Neural progenitor cell (in vitro differentiated cells): ENCODE measurements around the gene KRT82. TPM values are rescaled to one million over a fixed set of nuclear protein-coding genes. Genes with fewer than 3 reads are reported as not detected.

Experiments used
- DNase-seq: peaks from one replicate; pipeline ENCODE4 v3.0.0-alpha.2; 2016; ENCODE audit warnings: low spot score
- H2AFZ ChIP-seq: fragments of 200-600 bp; sonication (generic); replicated peaks from 2 replicates; pipeline ENCODE4 v1.6.1; 2016; ENCODE audit warnings: antibody characterized with exemption
- H3F3A ChIP-seq: fragments of 200-600 bp; sonication (generic); 2 replicates; pipeline ENCODE4 v1.6.1; 2016; ENCODE audit warnings: antibody characterized with exemption, low read depth
- H3K27ac ChIP-seq: fragments of 200-600 bp; sonication (generic); 2 replicates; pipeline ENCODE4 v1.5.1; 2016; ENCODE audit warnings: mild to moderate bottlenecking
- H3K27me3 ChIP-seq: fragments of 200-600 bp; sonication (generic); 2 replicates; pipeline ENCODE4 v1.6.1; 2016; ENCODE audit warnings: mild to moderate bottlenecking, moderate library complexity
- H3K36me3 ChIP-seq: fragments of 200-600 bp; sonication (generic); 2 replicates; pipeline ENCODE4 v1.5.1; 2016
- H3K4me1 ChIP-seq: fragments of 200-600 bp; sonication (generic); 2 replicates; pipeline ENCODE4 v1.6.1; 2016; ENCODE audit warnings: mixed run types
- H3K4me2 ChIP-seq: fragments of 200-600 bp; sonication (generic); 2 replicates; pipeline ENCODE4 v1.6.1; 2016
- H3K4me3 ChIP-seq: fragments of 200-600 bp; sonication (generic); 2 replicates; pipeline ENCODE4 v1.5.1; 2016
- H3K79me2 ChIP-seq: fragments of 200-600 bp; sonication (generic); 2 replicates; pipeline ENCODE4 v1.6.1; 2016; ENCODE audit warnings: low read depth
- H3K9ac ChIP-seq: fragments of 200-600 bp; sonication (generic); 2 replicates; pipeline ENCODE4 v1.6.1; 2016
- H3K9me3 ChIP-seq: fragments of 200-600 bp; sonication (generic); 2 replicates; pipeline ENCODE4 v1.5.1; 2016; ENCODE audit warnings: low read depth
- H4K20me1 ChIP-seq: fragments of 200-600 bp; sonication (generic); 2 replicates; pipeline ENCODE4 v1.6.1; 2016; ENCODE audit warnings: low read depth
- H3K27ac Mint-ChIP-seq: 3 replicates; pipeline ENCODE4 v1.8.0; 2021; ENCODE audit warnings: mixed read lengths
- H3K27me3 Mint-ChIP-seq: 2 replicates; pipeline ENCODE4 v1.8.0; 2022; ENCODE audit warnings: low read depth, mild to moderate bottlenecking, inconsistent platforms, moderate library complexity, mixed read lengths; ENCODE audit not compliant: insufficient read depth
- H3K36me3 Mint-ChIP-seq: 3 replicates; pipeline ENCODE4 v1.8.0; 2021; ENCODE audit warnings: mixed read lengths
- H3K4me1 Mint-ChIP-seq: 3 replicates; pipeline ENCODE4 v1.8.0; 2021; ENCODE audit warnings: mixed read lengths
- H3K4me3 Mint-ChIP-seq: 3 replicates; pipeline ENCODE4 v1.8.0; 2021; ENCODE audit warnings: mild to moderate bottlenecking, moderate library complexity, mixed read lengths
- H3K9me3 Mint-ChIP-seq: 3 replicates; pipeline ENCODE4 v1.8.0; 2020; ENCODE audit warnings: mixed read lengths
- EZH2 ChIP-seq: fragments of 200-600 bp; sonication (generic); IDR thresholded peaks from 2 replicates; pipeline ENCODE4 v1.6.1; 2017; ENCODE audit warnings: antibody characterized with exemption, mild to moderate bottlenecking, moderate library complexity
- EZH2phosphoT487 ChIP-seq: fragments of 200-600 bp; sonication (generic); IDR thresholded peaks from 2 replicates; pipeline ENCODE4 v1.6.1; 2017; ENCODE audit warnings: antibody characterized with exemption
- total RNA-seq: library from RNA; depleted of rRNA; stranded (reverse); fragments of >200 nt; gene quantifications from 2 replicates; pipeline ENCODE4 v1.2.3, GENCODE V29; 2015; ENCODE audit warnings: low replicate concordance
- TF ChIP-seq, protein P1 (sequence below): fragments of 200-600 bp; sonication (generic); IDR thresholded peaks from 2 replicates; pipeline ENCODE4 v1.5.1; 2017; ENCODE audit warnings: antibody characterized with exemption, mild to moderate bottlenecking

The KRT82 gene
- total RNA-seq, 1 donor from 2014 or later: not detected

GRCh38 chr12:52428121-52428520 lies 22.0 kb upstream of the KRT82 start:
- no peaks in the 10 kb centered on the region for H3K36me3 ChIP-seq
- Mint-ChIP-seq H3K4me1 (no peaks in the 10 kb centered on the region), H3K4me3 (no peak overlapping the region), H3K27ac (no peak overlapping the region), H3K9me3 (no peaks in the 10 kb centered on the region), H3K27me3 (peaks cover 7% of the 10 kb centered on the region), H3K36me3 (no peaks in the 10 kb centered on the region)
- H3K4me2 ChIP-seq: no peak overlapping the region
- H3K79me2 ChIP-seq: no peaks in the 10 kb centered on the region
- DNase-seq: no peak
- H3K4me1 ChIP-seq: peaks cover 5% of the 10 kb centered on the region
- no peak overlapping the region for H3K4me3 ChIP-seq
- TF ChIP-seq EZH2 (no peak), EZH2phosphoT487 (no peak)
- TF ChIP-seq, protein P1, sequence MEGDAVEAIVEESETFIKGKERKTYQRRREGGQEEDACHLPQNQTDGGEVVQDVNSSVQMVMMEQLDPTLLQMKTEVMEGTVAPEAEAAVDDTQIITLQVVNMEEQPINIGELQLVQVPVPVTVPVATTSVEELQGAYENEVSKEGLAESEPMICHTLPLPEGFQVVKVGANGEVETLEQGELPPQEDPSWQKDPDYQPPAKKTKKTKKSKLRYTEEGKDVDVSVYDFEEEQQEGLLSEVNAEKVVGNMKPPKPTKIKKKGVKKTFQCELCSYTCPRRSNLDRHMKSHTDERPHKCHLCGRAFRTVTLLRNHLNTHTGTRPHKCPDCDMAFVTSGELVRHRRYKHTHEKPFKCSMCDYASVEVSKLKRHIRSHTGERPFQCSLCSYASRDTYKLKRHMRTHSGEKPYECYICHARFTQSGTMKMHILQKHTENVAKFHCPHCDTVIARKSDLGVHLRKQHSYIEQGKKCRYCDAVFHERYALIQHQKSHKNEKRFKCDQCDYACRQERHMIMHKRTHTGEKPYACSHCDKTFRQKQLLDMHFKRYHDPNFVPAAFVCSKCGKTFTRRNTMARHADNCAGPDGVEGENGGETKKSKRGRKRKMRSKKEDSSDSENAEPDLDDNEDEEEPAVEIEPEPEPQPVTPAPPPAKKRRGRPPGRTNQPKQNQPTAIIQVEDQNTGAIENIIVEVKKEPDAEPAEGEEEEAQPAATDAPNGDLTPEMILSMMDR: no peak
- H2AFZ ChIP-seq: no peak overlapping the region
- H3K9me3 ChIP-seq: no peaks in the 10 kb centered on the region
- H3K27me3 ChIP-seq: no peaks in the 10 kb centered on the region
- H4K20me1 ChIP-seq: no peaks in the 10 kb centered on the region
- no peak overlapping the region for H3K27ac ChIP-seq
- H3F3A ChIP-seq: no peaks in the 10 kb centered on the region
- H3K9ac ChIP-seq: no peak overlapping the region

- no peak for DNase-seq
- Mint-ChIP-seq H3K36me3 (no peaks in the 10 kb centered on the region), H3K27me3 (peaks cover 8% of the 10 kb centered on the region), H3K9me3 (no peaks in the 10 kb centered on the region), H3K4me1 (no peaks in the 10 kb centered on the region), H3K27ac (no peak overlapping the region), H3K4me3 (no peak overlapping the region)
- Histone ChIP-seq H3F3A (no peaks in the 10 kb centered on the region), H3K36me3 (no peaks in the 10 kb centered on the region), H2AFZ (no peak overlapping the region), H3K27ac (no peak overlapping the region), H3K4me1 (peaks cover 9% of the 10 kb centered on the region), H3K4me2 (no peak overlapping the region), H3K9me3 (no peaks in the 10 kb centered on the region), H3K79me2 (no peaks in the 10 kb centered on the region), H3K27me3 (no peaks in the 10 kb centered on the region), H4K20me1 (no peaks in the 10 kb centered on the region), H3K4me3 (no peak overlapping the region), H3K9ac (no peak overlapping the region)
- no peak for TF ChIP-seq EZH2
- TF ChIP-seq, protein P1: no peak
- TF ChIP-seq EZH2phosphoT487: no peak
These were observed 20.9 kb upstream of the KRT82 start for GRCh38 chr12:52427083-52427482.

- no peak overlapping the region for H3K4me3 Mint-ChIP-seq
- H3K27ac ChIP-seq: no peak overlapping the region
- DNase-seq: no peak
- H3K27ac Mint-ChIP-seq: no peak overlapping the region
- no peak overlapping the region for H3K4me3 ChIP-seq
- peaks cover 9% of the 10 kb centered on the region for H3K4me1 ChIP-seq
- no peak overlapping the region for H3K9ac ChIP-seq
- H3K4me1 Mint-ChIP-seq: no peaks in the 10 kb centered on the region
- no peaks in the 10 kb centered on the region for H3K79me2 ChIP-seq
- H3K9me3 ChIP-seq: no peaks in the 10 kb centered on the region
- H3K4me2 ChIP-seq: no peak overlapping the region
- H3K27me3 ChIP-seq: no peaks in the 10 kb centered on the region
- no peak for TF ChIP-seq EZH2
- no peak for TF ChIP-seq EZH2phosphoT487
- TF ChIP-seq, protein P1: no peak
- no peaks in the 10 kb centered on the region for H3K36me3 ChIP-seq
- no peaks in the 10 kb centered on the region for H3K36me3 Mint-ChIP-seq
- H2AFZ ChIP-seq: no peak overlapping the region
- no peaks in the 10 kb centered on the region for H3K9me3 Mint-ChIP-seq
- H3F3A ChIP-seq: no peaks in the 10 kb centered on the region
- peaks cover 8% of the 10 kb centered on the region for H3K27me3 Mint-ChIP-seq
- no peaks in the 10 kb centered on the region for H4K20me1 ChIP-seq
These were observed 19.9 kb upstream of the KRT82 start for GRCh38 chr12:52426034-52426433.
